Amniotic epithelial cell (primary cell): ENCODE results near the gene CTLA4.

ENCODE experiments used
- DNase-seq: peaks from one replicate; pipeline ENCODE4 v3.0.0-alpha.2; 2010; ENCODE audit warnings: low read depth

The CTLA4 gene

GRCh38 chr2:203867561-203868200 is at the start of gene CTLA4:
TSS of gene CTLA4 (plus strand) at chr2:203867771. CDS start at chr2:203867943, 172 bp downstream.
- no peak for DNase-seq

GRCh38 chr2:203818656-203819055 is 48.9 kb upstream of the CTLA4 start:
- no peak for DNase-seq

GRCh38 chr2:203819434-203820133 is 48.0 kb upstream of the CTLA4 start:
- DNase-seq: peak; percentile 36

GRCh38 chr2:203820969-203821368 is 46.6 kb upstream of the CTLA4 start:
- DNase-seq: no peak

- no peak for DNase-seq
Observed at GRCh38 chr2:203822240-203822639, 45.3 kb upstream of the CTLA4 start.

- no peak for DNase-seq
Observed at GRCh38 chr2:203823173-203823572, 44.4 kb upstream of the CTLA4 start.

GRCh38 chr2:203824057-203824456 is 43.5 kb upstream of the CTLA4 start:
- no peak for DNase-seq

- no peak for DNase-seq
Observed at GRCh38 chr2:203824603-203825002, 43.0 kb upstream of the CTLA4 start.

- peak; percentile 10 for DNase-seq
Observed at GRCh38 chr2:203826704-203827103, 40.9 kb upstream of the CTLA4 start.

GRCh38 chr2:203830304-203831055 is 37.1 kb upstream of the CTLA4 start:
- DNase-seq: no peak

- DNase-seq: no peak
Observed at GRCh38 chr2:203835420-203835819, 32.2 kb upstream of the CTLA4 start.

GRCh38 chr2:203835892-203836800 is 31.4 kb upstream of the CTLA4 start:
- DNase-seq: no peak

GRCh38 chr2:203840655-203841205 is 26.8 kb upstream of the CTLA4 start:
- no peak for DNase-seq

GRCh38 chr2:203841654-203842053 is 25.9 kb upstream of the CTLA4 start:
- DNase-seq: no peak

- DNase-seq: no peak
Observed at GRCh38 chr2:203842373-203842772, 25.2 kb upstream of the CTLA4 start.

GRCh38 chr2:203846490-203847105 is 21.0 kb upstream of the CTLA4 start:
- DNase-seq: no peak

GRCh38 chr2:203849010-203849409 is 18.6 kb upstream of the CTLA4 start:
- DNase-seq: no peak

GRCh38 chr2:203852760-203853159 is 14.8 kb upstream of the CTLA4 start:
- DNase-seq: no peak

GRCh38 chr2:203853271-203853670 is 14.3 kb upstream of the CTLA4 start:
- DNase-seq: no peak

GRCh38 chr2:203853722-203854121 is 13.8 kb upstream of the CTLA4 start:
- no peak for DNase-seq

GRCh38 chr2:203855274-203855673 is 12.3 kb upstream of the CTLA4 start:
- DNase-seq: no peak
